HEK293 (cell line): ENCODE data around the gene NXPH1.

Experiments
- CTCF ChIA-PET: fragments of 350-600 bp; formaldehyde crosslinking; extraction: SDS; loops from one replicate; lab custom pipeline; 2021; ENCODE audit warnings: antibody characterized with exemption; lab: Yijun Ruan, JAX
- POLR2A ChIA-PET: fragments of 300-600 bp; formaldehyde crosslinking; extraction: SDS; loops from one replicate; lab custom pipeline; 2020; ENCODE audit warnings: antibody characterized with exemption, inconsistent platforms; lab: Yijun Ruan, JAX
- H3K27ac ChIP-seq: fragments of 200-500 bp; sonication (Bioruptor generic); 2 replicates; pipeline ENCODE4 v1.5.1; 2014; ENCODE audit warnings: low read depth, low read length, control low read depth, inconsistent platforms; ENCODE audit errors: extremely low read depth
- H3K36me3 ChIP-seq, 2 experiments: fragments of 200-500 bp in 1 of 2; sonication (Bioruptor generic) in 1 of 2; 1 replicate in 1 of 2; 2 replicates in 1 of 2; pipeline ENCODE4 v1.5.1; 2014 to 2017; ENCODE audit warnings: inconsistent platforms in 2 of 2, low read length in 2 of 2; ENCODE audit not compliant: control insufficient read depth in 2 of 2, insufficient read depth in 1 of 2
- H3K4me1 ChIP-seq: fragments of 200-500 bp; sonication (Bioruptor generic); 2 replicates; pipeline ENCODE4 v1.5.1; 2014; ENCODE audit warnings: mild to moderate bottlenecking, low read length, inconsistent platforms; ENCODE audit not compliant: control insufficient read depth, insufficient read depth
- H3K4me3 ChIP-seq: 2 replicates; pipeline ENCODE4 v1.5.1; 2011; ENCODE audit warnings: low read depth, mild to moderate bottlenecking, control low read depth, low read length, moderate library complexity
- H3K9me3 ChIP-seq: fragments of 200-500 bp; sonication (Bioruptor generic); 2 replicates; pipeline ENCODE4 v1.5.1; 2014; ENCODE audit warnings: low read depth, low read length, inconsistent platforms; ENCODE audit not compliant: control insufficient read depth, insufficient read depth
- MEIS1 ChIP-seq: sonication (generic); formaldehyde crosslinking; IDR thresholded peaks from 2 replicates; pipeline ENCODE4 v1.8.1; 2022; ENCODE audit warnings: missing genetic modification reagents, mild to moderate bottlenecking, borderline replicate concordance
- MYNN ChIP-seq: fragments of 450-650 bp; formaldehyde crosslinking; IDR thresholded peaks from 2 replicates; pipeline ENCODE4 v1.5.1; 2016; ENCODE audit warnings: missing biosample characterization, missing genetic modification characterization, borderline replicate concordance
- MZF1 ChIP-seq: fragments of 450-650 bp; formaldehyde crosslinking; IDR thresholded peaks from 2 replicates; pipeline ENCODE4 v1.5.1; 2017; ENCODE audit warnings: missing biosample characterization, missing genetic modification characterization, borderline replicate concordance
- SETDB1 ChIP-seq: IDR thresholded peaks from one replicate; pipeline ENCODE4 v1.6.1; 2017; ENCODE audit warnings: mild to moderate bottlenecking, low read length, moderate library complexity, mixed read lengths; ENCODE audit not compliant: insufficient read length
- ZFP41 ChIP-seq: fragments of 450-650 bp; formaldehyde crosslinking; IDR thresholded peaks from 2 replicates; pipeline ENCODE4 v1.5.1; 2016; ENCODE audit warnings: missing biosample characterization, missing genetic modification characterization, borderline replicate concordance
- ZNF132 ChIP-seq: fragments of 450-650 bp; formaldehyde crosslinking; IDR thresholded peaks from 2 replicates; pipeline ENCODE4 v1.5.1; 2017; ENCODE audit warnings: missing biosample characterization, missing genetic modification characterization, borderline replicate concordance
- ZNF138 ChIP-seq: fragments of 450-650 bp; formaldehyde crosslinking; IDR thresholded peaks from 2 replicates; pipeline ENCODE4 v1.5.1; 2016; ENCODE audit warnings: missing biosample characterization, missing genetic modification characterization, borderline replicate concordance
- ZNF155 ChIP-seq: fragments of 450-650 bp; formaldehyde crosslinking; IDR thresholded peaks from 2 replicates; pipeline ENCODE4 v1.5.1; 2016; ENCODE audit warnings: missing biosample characterization, missing genetic modification characterization
- ZNF214 ChIP-seq: fragments of 450-650 bp; formaldehyde crosslinking; IDR thresholded peaks from 2 replicates; pipeline ENCODE4 v1.5.1; 2017; ENCODE audit warnings: missing biosample characterization, mild to moderate bottlenecking, missing genetic modification characterization, borderline replicate concordance
- ZNF23 ChIP-seq: fragments of 450-650 bp; formaldehyde crosslinking; IDR thresholded peaks from 2 replicates; pipeline ENCODE4 v1.5.1; 2016; ENCODE audit warnings: missing biosample characterization, missing genetic modification characterization, borderline replicate concordance
- ZNF350 ChIP-seq: fragments of 450-650 bp; formaldehyde crosslinking; IDR thresholded peaks from 2 replicates; pipeline ENCODE4 v1.5.0; 2017; ENCODE audit warnings: missing biosample characterization, mild to moderate bottlenecking, missing genetic modification characterization
- ZNF391 ChIP-seq: fragments of 450-650 bp; formaldehyde crosslinking; IDR thresholded peaks from 2 replicates; pipeline ENCODE4 v1.5.1; 2016; ENCODE audit warnings: low read depth, missing biosample characterization, missing genetic modification characterization, borderline replicate concordance
- ZNF416 ChIP-seq: fragments of 450-650 bp; formaldehyde crosslinking; IDR thresholded peaks from 2 replicates; pipeline ENCODE4 v1.5.1; 2016; ENCODE audit warnings: missing biosample characterization, missing genetic modification characterization
- ZNF433 ChIP-seq: fragments of 450-650 bp; formaldehyde crosslinking; IDR thresholded peaks from 2 replicates; pipeline ENCODE4 v1.5.1; 2016; ENCODE audit warnings: missing biosample characterization, missing genetic modification characterization, low read depth
- ZNF473 ChIP-seq: fragments of 450-650 bp; formaldehyde crosslinking; IDR thresholded peaks from 2 replicates; pipeline ENCODE4 v1.5.1; 2017; ENCODE audit warnings: missing biosample characterization, missing genetic modification characterization
- ZNF510 ChIP-seq: fragments of 450-650 bp; formaldehyde crosslinking; IDR thresholded peaks from 2 replicates; pipeline ENCODE4 v1.5.1; 2018; ENCODE audit warnings: mild to moderate bottlenecking, missing genetic modification characterization, missing biosample characterization; ENCODE audit not compliant: insufficient replicate concordance
- ZNF623 ChIP-seq: fragments of 450-650 bp; formaldehyde crosslinking; IDR thresholded peaks from 2 replicates; pipeline ENCODE4 v1.5.1; 2016; ENCODE audit warnings: missing biosample characterization, missing genetic modification characterization
- ZNF76 ChIP-seq: fragments of 450-650 bp; formaldehyde crosslinking; IDR thresholded peaks from 2 replicates; pipeline ENCODE4; 2016; ENCODE audit warnings: low read depth, missing biosample characterization, missing genetic modification characterization, borderline replicate concordance
- ZNF791 ChIP-seq: fragments of 450-650 bp; formaldehyde crosslinking; IDR thresholded peaks from 2 replicates; pipeline ENCODE4 v1.5.1; 2016; ENCODE audit warnings: missing biosample characterization, missing genetic modification characterization
- ZNF830 ChIP-seq: fragments of 450-650 bp; IDR thresholded peaks from 2 replicates; pipeline ENCODE4 v1.5.0; 2018; ENCODE audit warnings: missing biosample characterization, missing genetic modification characterization, low read depth, mild to moderate bottlenecking, moderate library complexity
- ZNF837 ChIP-seq: fragments of 450-650 bp; formaldehyde crosslinking; IDR thresholded peaks from 2 replicates; pipeline ENCODE4 v1.5.1; 2016; ENCODE audit warnings: missing biosample characterization, missing genetic modification characterization
- TF ChIP-seq, protein P1 (sequence below): fragments of 450-650 bp; formaldehyde crosslinking; IDR thresholded peaks from 2 replicates; pipeline ENCODE4 v1.5.1; 2017; ENCODE audit warnings: missing biosample characterization, missing genetic modification characterization
- TF ChIP-seq, protein P2 (sequence below): fragments of 450-650 bp; formaldehyde crosslinking; IDR thresholded peaks from 2 replicates; pipeline ENCODE4 v1.5.1; 2016; ENCODE audit warnings: missing biosample characterization, missing genetic modification characterization
- TF ChIP-seq, protein P3 (sequence below): fragments of 450-650 bp; IDR thresholded peaks from 2 replicates; pipeline ENCODE4 v1.5.1; 2018; ENCODE audit warnings: missing biosample characterization, missing genetic modification characterization
- TF ChIP-seq, protein P4 (sequence below): fragments of 450-650 bp; formaldehyde crosslinking; IDR thresholded peaks from 2 replicates; pipeline ENCODE4 v1.5.1; 2016; ENCODE audit warnings: missing biosample characterization, missing genetic modification characterization
- TF ChIP-seq, protein P5 (sequence below): fragments of 450-650 bp; IDR thresholded peaks from 2 replicates; pipeline ENCODE4 v1.5.1; 2018; ENCODE audit warnings: missing biosample characterization, mild to moderate bottlenecking, missing genetic modification characterization

NXPH1 gene

DNA sequence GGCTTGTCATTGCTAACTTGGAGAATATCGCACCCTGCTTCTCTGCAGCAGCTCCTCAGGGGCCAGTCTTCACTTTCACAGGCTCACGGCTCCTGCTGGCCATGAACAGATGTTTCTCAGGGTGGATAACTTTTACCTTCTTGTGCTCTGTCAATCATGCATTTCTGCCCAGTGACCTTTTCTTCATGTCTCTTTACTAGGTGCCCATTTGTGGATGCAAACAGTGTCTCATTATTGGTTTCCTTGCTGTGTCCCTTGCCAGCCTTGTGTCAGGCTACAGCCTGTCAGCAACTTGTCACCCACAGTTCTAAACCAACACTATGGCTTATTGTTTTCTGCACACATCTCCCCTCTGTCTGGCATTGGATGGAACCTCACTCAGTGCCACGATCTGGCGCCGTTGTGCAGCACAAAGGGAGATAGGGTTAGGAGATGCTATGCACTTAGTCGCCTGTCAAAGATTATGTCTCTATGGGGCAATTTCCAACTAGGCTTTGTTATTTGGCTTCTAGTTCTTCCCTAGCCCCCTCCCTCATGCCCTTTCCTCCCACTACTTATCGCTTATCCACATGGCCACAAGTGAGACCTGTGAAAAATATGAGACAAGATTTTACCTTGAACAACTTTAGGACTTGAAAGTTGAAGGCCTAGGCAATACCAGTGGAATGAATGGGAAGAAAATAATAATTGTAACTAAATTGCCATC, 45.7 kb upstream of the NXPH1 start:
- Histone ChIP-seq H3K4me1 (no peaks in the 10 kb centered on the region), H3K36me3 (no peaks in the 10 kb centered on the region), H3K27ac (no peak overlapping the region), H3K9me3 (no peaks in the 10 kb centered on the region), H3K4me3 (no peak overlapping the region)
- TF ChIP-seq ZNF391 (tag by site-specific recombination) (no peak), ZNF830 (tag by site-specific recombination) (no peak), ZNF76 (tag by site-specific recombination) (no peak), ZNF155 (tag by site-specific recombination) (no peak), ZNF138 (tag by site-specific recombination) (no peak), ZNF837 (tag by site-specific recombination) (no peak), ZNF510 (tag by site-specific recombination) (no peak), ZNF473 (tag by site-specific recombination) (no peak), ZNF416 (tag by site-specific recombination) (no peak), ZNF23 (tag by site-specific recombination) (no peak)
- TF ChIP-seq, protein P1, sequence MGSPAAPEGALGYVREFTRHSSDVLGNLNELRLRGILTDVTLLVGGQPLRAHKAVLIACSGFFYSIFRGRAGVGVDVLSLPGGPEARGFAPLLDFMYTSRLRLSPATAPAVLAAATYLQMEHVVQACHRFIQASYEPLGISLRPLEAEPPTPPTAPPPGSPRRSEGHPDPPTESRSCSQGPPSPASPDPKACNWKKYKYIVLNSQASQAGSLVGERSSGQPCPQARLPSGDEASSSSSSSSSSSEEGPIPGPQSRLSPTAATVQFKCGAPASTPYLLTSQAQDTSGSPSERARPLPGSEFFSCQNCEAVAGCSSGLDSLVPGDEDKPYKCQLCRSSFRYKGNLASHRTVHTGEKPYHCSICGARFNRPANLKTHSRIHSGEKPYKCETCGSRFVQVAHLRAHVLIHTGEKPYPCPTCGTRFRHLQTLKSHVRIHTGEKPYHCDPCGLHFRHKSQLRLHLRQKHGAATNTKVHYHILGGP (tag by site-specific recombination): no peak
- TF ChIP-seq, protein P2, sequence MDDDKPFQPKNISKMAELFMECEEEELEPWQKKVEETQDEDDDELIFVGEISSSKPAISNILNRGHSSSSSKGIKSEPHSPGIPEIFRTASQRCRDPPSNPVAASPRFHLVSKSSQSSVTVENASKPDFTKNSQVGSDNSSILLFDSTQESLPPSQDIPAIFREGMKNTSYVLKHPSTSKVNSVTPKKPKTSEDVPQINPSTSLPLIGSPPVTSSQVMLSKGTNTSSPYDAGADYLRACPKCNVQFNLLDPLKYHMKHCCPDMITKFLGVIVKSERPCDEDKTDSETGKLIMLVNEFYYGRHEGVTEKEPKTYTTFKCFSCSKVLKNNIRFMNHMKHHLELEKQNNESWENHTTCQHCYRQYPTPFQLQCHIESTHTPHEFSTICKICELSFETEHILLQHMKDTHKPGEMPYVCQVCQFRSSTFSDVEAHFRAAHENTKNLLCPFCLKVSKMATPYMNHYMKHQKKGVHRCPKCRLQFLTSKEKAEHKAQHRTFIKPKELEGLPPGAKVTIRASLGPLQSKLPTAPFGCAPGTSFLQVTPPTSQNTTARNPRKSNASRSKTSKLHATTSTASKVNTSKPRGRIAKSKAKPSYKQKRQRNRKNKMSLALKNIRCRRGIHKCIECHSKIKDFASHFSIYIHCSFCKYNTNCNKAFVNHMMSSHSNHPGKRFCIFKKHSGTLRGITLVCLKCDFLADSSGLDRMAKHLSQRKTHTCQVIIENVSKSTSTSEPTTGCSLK: no peak
- TF ChIP-seq, protein P3, sequence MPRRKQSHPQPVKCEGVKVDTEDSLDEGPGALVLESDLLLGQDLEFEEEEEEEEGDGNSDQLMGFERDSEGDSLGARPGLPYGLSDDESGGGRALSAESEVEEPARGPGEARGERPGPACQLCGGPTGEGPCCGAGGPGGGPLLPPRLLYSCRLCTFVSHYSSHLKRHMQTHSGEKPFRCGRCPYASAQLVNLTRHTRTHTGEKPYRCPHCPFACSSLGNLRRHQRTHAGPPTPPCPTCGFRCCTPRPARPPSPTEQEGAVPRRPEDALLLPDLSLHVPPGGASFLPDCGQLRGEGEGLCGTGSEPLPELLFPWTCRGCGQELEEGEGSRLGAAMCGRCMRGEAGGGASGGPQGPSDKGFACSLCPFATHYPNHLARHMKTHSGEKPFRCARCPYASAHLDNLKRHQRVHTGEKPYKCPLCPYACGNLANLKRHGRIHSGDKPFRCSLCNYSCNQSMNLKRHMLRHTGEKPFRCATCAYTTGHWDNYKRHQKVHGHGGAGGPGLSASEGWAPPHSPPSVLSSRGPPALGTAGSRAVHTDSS: no peak
- ChIA-PET CTCF (no interaction called here), POLR2A (no interaction called here)

DNA sequence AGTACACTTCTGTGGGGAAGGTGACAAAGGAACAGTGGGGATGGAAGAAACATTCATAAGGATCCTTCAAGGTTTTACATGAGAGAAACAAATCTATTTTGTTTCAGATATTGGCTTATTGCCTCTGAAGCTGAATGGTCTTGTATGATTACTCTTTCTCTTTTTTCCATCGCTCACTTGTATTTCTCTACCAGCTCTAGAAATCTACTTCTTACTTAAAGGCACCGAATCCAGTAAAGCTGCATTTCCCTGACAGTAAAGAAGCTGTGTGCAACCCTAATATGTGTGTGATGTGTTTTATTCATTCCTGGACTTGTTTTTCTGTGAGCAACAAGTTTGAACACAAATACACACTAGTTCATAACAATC, 45.2 kb upstream of the NXPH1 start:
- Histone ChIP-seq H3K4me3 (no peak overlapping the region), H3K27ac (no peak overlapping the region), H3K36me3 (no peaks in the 10 kb centered on the region), H3K4me1 (no peaks in the 10 kb centered on the region), H3K9me3 (no peaks in the 10 kb centered on the region)
- ChIA-PET POLR2A (no interaction called here), CTCF (no interaction called here)
- TF ChIP-seq MYNN (no peak), ZNF623 (tag by site-specific recombination) (no peak), ZNF433 (tag by site-specific recombination) (no peak), ZNF350 (tag by site-specific recombination) (no peak), ZNF791 (tag by site-specific recombination) (no peak), ZNF214 (tag by site-specific recombination) (no peak), MEIS1 (CRISPR knock-in tag) (no peak), MZF1 (no peak), ZFP41 (tag by site-specific recombination) (no peak), ZNF132 (tag by site-specific recombination) (no peak), SETDB1 (no peak)
- TF ChIP-seq, protein P4, sequence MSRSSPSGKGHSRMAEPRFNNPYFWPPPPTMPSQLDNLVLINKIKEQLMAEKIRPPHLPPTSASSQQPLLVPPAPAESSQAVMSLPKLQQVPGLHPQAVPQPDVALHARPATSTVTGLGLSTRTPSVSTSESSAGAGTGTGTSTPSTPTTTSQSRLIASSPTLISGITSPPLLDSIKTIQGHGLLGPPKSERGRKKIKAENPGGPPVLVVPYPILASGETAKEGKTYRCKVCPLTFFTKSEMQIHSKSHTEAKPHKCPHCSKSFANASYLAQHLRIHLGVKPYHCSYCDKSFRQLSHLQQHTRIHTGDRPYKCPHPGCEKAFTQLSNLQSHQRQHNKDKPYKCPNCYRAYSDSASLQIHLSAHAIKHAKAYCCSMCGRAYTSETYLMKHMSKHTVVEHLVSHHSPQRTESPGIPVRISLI (tag by site-specific recombination): no peak
- TF ChIP-seq, protein P5, sequence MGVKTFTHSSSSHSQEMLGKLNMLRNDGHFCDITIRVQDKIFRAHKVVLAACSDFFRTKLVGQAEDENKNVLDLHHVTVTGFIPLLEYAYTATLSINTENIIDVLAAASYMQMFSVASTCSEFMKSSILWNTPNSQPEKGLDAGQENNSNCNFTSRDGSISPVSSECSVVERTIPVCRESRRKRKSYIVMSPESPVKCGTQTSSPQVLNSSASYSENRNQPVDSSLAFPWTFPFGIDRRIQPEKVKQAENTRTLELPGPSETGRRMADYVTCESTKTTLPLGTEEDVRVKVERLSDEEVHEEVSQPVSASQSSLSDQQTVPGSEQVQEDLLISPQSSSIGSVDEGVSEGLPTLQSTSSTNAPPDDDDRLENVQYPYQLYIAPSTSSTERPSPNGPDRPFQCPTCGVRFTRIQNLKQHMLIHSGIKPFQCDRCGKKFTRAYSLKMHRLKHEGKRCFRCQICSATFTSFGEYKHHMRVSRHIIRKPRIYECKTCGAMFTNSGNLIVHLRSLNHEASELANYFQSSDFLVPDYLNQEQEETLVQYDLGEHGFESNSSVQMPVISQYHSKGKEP (tag by site-specific recombination): no peak
